ENCODE data around the gene RAD51B.

DNA sequence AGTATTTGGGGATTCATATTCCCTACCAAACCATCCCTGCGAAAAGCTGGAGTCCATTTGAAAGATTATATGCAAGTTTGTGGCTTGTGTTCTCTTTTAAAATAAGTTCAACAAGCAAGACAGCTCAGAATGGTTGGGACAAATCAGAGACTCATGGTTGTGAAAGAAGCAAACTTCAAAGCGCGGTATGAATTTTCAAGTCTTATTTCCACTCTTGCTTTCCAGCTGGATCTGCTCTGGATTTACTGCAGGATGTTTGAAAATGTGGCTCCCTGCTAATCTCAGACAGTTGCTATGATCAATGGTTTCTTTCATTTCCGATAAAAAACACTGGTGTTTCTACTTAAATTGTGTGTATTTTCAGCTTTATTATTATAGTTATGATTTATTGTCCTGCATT lies 477.5 kb downstream of the RAD51B start:
- TF ChIP-seq CTCF (conservative IDR thresholded peaks at IDR 0.05 in 1 of 2, IDR thresholded peaks at IDR 0.05 in 1 of 2; ENCODE audit: low read depth in 1 of 2, low read length in 2 of 2), result no peak
- TF ChIP-seq EZH2 (IDR thresholded peaks at IDR 0.05; ENCODE audit: low read length, missing control alignments), result no peak
